ENCODE measurements around the gene FAP. TPM values are rescaled to one million over a fixed set of nuclear protein-coding genes. Genes with fewer than 3 reads are reported as not detected.

FAP gene
- total and polyA plus RNA-seq, 2 experiments from 2014 or later, result 200 to 269 TPM

DNA sequence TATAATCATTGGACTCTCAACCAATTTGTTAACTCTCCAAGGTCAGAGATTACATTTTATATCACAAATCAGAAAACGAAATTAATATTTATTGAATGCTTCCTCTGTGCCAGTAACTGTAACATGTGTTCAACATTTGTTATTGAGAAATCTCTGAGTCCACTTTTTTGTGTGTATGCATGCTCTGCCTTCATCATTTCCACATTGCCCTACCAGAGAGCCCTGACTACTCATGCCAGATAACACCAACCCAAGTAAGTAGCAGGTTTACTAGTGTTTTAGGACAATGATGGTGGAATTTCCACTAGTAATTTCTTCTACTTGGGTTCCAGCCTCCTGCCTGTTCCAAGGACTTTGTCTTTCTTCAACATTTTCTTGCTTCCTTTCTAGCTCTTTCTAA is 14.2 kb upstream of the FAP start:
- WGBS, 2 experiments (ENCODE audit: low coverage in 1 of 2, low lambda C conversion rate in 2 of 2, missing lambda C conversion rate in 2 of 2), result 0% methylated on average over 1 of the region's 1 CpG
- Histone ChIP-seq H3K79me2 (ENCODE audit: insufficient read depth) (no peaks in the 10 kb centered on the region), H3F3A (ENCODE audit: insufficient read depth) (peaks cover 62% of the 10 kb centered on the region), H2AFZ (no peak overlapping the region), H3K4me3 (peak overlapping the region; percentile 28; the same call in 1 of the 2 replicates), H3K27me3 (replicated peaks; ENCODE audit: insufficient read depth) (no peaks in the 10 kb centered on the region), H3K27ac (peak overlapping the region; percentile 88), H4K20me1 (ENCODE audit: insufficient read depth) (no peaks in the 10 kb centered on the region), H3K4me1 (ENCODE audit: insufficient read depth) (peaks cover 64% of the 10 kb centered on the region), H3K4me2 (ENCODE audit: unreplicated experiment) (peak overlapping the region; percentile 66), H3K9me2 (ENCODE audit: insufficient read depth) (no peaks in the 10 kb centered on the region), H3K9me3 (ENCODE audit: low read depth) (no peaks in the 10 kb centered on the region), H3K36me3 (ENCODE audit: low read depth) (no peaks in the 10 kb centered on the region), H3K9ac (0 out of 2 replicates have a peak overlapping the region, but pooled peaks have one; percentile 49)
- peak; percentile 75 for DNase-seq
- TF ChIP-seq EZH2 (IDR thresholded peaks at IDR 0.05; ENCODE audit: insufficient read depth, poor library complexity, severe bottlenecking) (no peak), EZH2phosphoT487 (IDR thresholded peaks at IDR 0.05; ENCODE audit: insufficient read depth, low read depth) (no peak)
- in situ Hi-C loops (cut with MboI), result no loop called here

- Histone ChIP-seq H3K27me3 (replicated peaks; ENCODE audit: insufficient read depth) (no peaks in the 10 kb centered on the region), H3K9me2 (ENCODE audit: insufficient read depth) (no peaks in the 10 kb centered on the region), H3K4me2 (ENCODE audit: unreplicated experiment) (peak overlapping the region; percentile 66), H3K4me1 (ENCODE audit: insufficient read depth) (peaks cover 58% of the 10 kb centered on the region), H3K9ac (no peak overlapping the region), H4K20me1 (ENCODE audit: insufficient read depth) (no peaks in the 10 kb centered on the region), H3K4me3 (peak overlapping the region; percentile 28), H2AFZ (no peak overlapping the region), H3K36me3 (ENCODE audit: low read depth) (no peaks in the 10 kb centered on the region), H3K9me3 (ENCODE audit: low read depth) (no peaks in the 10 kb centered on the region), H3K27ac (peak overlapping the region; percentile 88), H3F3A (ENCODE audit: insufficient read depth) (peaks cover 56% of the 10 kb centered on the region), H3K79me2 (ENCODE audit: insufficient read depth) (no peaks in the 10 kb centered on the region)
- DNase-seq, result peak; percentile 81
- in situ Hi-C loops (cut with MboI), result no loop called here
- WGBS, 2 experiments (ENCODE audit: low coverage in 1 of 2, low lambda C conversion rate in 2 of 2, missing lambda C conversion rate in 2 of 2), result 5 to 6% methylated on average over 2 of the region's 2 CpGs
- 0 out of 2 replicates have a peak, but pooled peaks have one; percentile 34 for TF ChIP-seq EZH2phosphoT487 (IDR thresholded peaks at IDR 0.05; ENCODE audit: insufficient read depth, low read depth)
- TF ChIP-seq EZH2 (IDR thresholded peaks at IDR 0.05; ENCODE audit: insufficient read depth, poor library complexity, severe bottlenecking), result no peak
These were observed 13.3 kb upstream of the FAP start for GRCh38 chr2:162256591-162256991.

GRCh38 chr2:162254236-162254871 is 11.1 kb upstream of the FAP start:
- H3K27me3 ChIP-seq (replicated peaks; ENCODE audit: insufficient read depth), result no peaks in the 10 kb centered on the region
- no peak for DNase-seq
- H3K4me1 ChIP-seq (ENCODE audit: insufficient read depth), result peaks cover 36% of the 10 kb centered on the region
- H3K4me2 ChIP-seq (ENCODE audit: unreplicated experiment), result no peak overlapping the region
- no peaks in the 10 kb centered on the region for H3K36me3 ChIP-seq (ENCODE audit: low read depth)
- no peaks in the 10 kb centered on the region for H4K20me1 ChIP-seq (ENCODE audit: insufficient read depth)
- TF ChIP-seq EZH2phosphoT487 (IDR thresholded peaks at IDR 0.05; ENCODE audit: insufficient read depth, low read depth) (no peak), EZH2 (IDR thresholded peaks at IDR 0.05; ENCODE audit: insufficient read depth, poor library complexity, severe bottlenecking) (no peak)
- no peaks in the 10 kb centered on the region for H3K9me2 ChIP-seq (ENCODE audit: insufficient read depth)
- no peak overlapping the region for H2AFZ ChIP-seq
- H3K9me3 ChIP-seq (ENCODE audit: low read depth), result no peaks in the 10 kb centered on the region
- 97 to 100% methylated on average over 2 of the region's 2 CpGs for WGBS, 2 experiments (ENCODE audit: low coverage in 1 of 2, low lambda C conversion rate in 2 of 2, missing lambda C conversion rate in 2 of 2)
- H3K27ac ChIP-seq, result no peak overlapping the region
- no peak overlapping the region for H3K9ac ChIP-seq
- H3K4me3 ChIP-seq, result no peak overlapping the region
- H3K79me2 ChIP-seq (ENCODE audit: insufficient read depth), result no peaks in the 10 kb centered on the region
- in situ Hi-C loops (cut with MboI), result no loop called here
- peaks cover 37% of the 10 kb centered on the region for H3F3A ChIP-seq (ENCODE audit: insufficient read depth)

GRCh38 chr2:162253435-162253834 is 10.2 kb upstream of the FAP start:
- WGBS, 2 experiments (ENCODE audit: low coverage in 1 of 2, low lambda C conversion rate in 2 of 2, missing lambda C conversion rate in 2 of 2), result 96 to 100% methylated on average over 3 of the region's 3 CpGs
- H3K9me3 ChIP-seq (ENCODE audit: low read depth), result no peaks in the 10 kb centered on the region
- H2AFZ ChIP-seq, result no peak overlapping the region
- peaks cover 28% of the 10 kb centered on the region for H3F3A ChIP-seq (ENCODE audit: insufficient read depth)
- peaks cover 27% of the 10 kb centered on the region for H3K4me1 ChIP-seq (ENCODE audit: insufficient read depth)
- H3K9me2 ChIP-seq (ENCODE audit: insufficient read depth), result no peaks in the 10 kb centered on the region
- H3K27me3 ChIP-seq (replicated peaks; ENCODE audit: insufficient read depth), result no peaks in the 10 kb centered on the region
- no peak overlapping the region for H3K9ac ChIP-seq
- no peaks in the 10 kb centered on the region for H4K20me1 ChIP-seq (ENCODE audit: insufficient read depth)
- no peak overlapping the region for H3K4me3 ChIP-seq
- no peak overlapping the region for H3K4me2 ChIP-seq (ENCODE audit: unreplicated experiment)
- no peak for DNase-seq
- no peak for TF ChIP-seq EZH2 (IDR thresholded peaks at IDR 0.05; ENCODE audit: insufficient read depth, poor library complexity, severe bottlenecking)
- TF ChIP-seq EZH2phosphoT487 (IDR thresholded peaks at IDR 0.05; ENCODE audit: insufficient read depth, low read depth), result no peak
- no peaks in the 10 kb centered on the region for H3K79me2 ChIP-seq (ENCODE audit: insufficient read depth)
- in situ Hi-C loops (cut with MboI), result no loop called here
- H3K36me3 ChIP-seq (ENCODE audit: low read depth), result no peaks in the 10 kb centered on the region
- H3K27ac ChIP-seq, result no peak overlapping the region

Data from GM23248 (cell line).